ENCODE data around the gene ACVR1B.
A peak's percentile ranks its signal among the peaks of the same experiment; 100 is the strongest.

Gene ACVR1B

GRCh38 chr12:51951199-51951842 is at the start of gene ACVR1B:
ACVR1B (plus strand) TSS chr12:51951699; CDS start chr12:51951744, 45 bp downstream.
- peak within 1 kb of the TSS; percentile 90 for H3K4me3 ChIP-seq (replicated peaks; ENCODE audit: low read depth, low read length)
- no peak for TF ChIP-seq CTCF (IDR thresholded peaks at IDR 0.05; ENCODE audit: low read depth, low read length, missing control alignments)
- no peak for DNase-seq (ENCODE audit: extremely low read depth, low read depth)

GRCh38 chr12:51901881-51902280 is 49.6 kb upstream of the ACVR1B start:
- DNase-seq (ENCODE audit: extremely low read depth, low read depth) = no peak
- no peak overlapping the region for H3K4me3 ChIP-seq (replicated peaks; ENCODE audit: low read depth, low read length)
- no peak for TF ChIP-seq CTCF (IDR thresholded peaks at IDR 0.05; ENCODE audit: low read depth, low read length, missing control alignments)

- H3K4me3 ChIP-seq (replicated peaks; ENCODE audit: low read depth, low read length) = no peak overlapping the region
- no peak for DNase-seq (ENCODE audit: extremely low read depth, low read depth)
- TF ChIP-seq CTCF (IDR thresholded peaks at IDR 0.05; ENCODE audit: low read depth, low read length, missing control alignments) = no peak
Measured at GRCh38 chr12:51904951-51905470, 46.5 kb upstream of the ACVR1B start.

GRCh38 chr12:51905471-51906429 is 45.7 kb upstream of the ACVR1B start:
- no peak overlapping the region for H3K4me3 ChIP-seq (replicated peaks; ENCODE audit: low read depth, low read length)
- DNase-seq (ENCODE audit: extremely low read depth, low read depth) = no peak
- TF ChIP-seq CTCF (IDR thresholded peaks at IDR 0.05; ENCODE audit: low read depth, low read length, missing control alignments) = no peak

GRCh38 chr12:51906430-51907082 is 44.9 kb upstream of the ACVR1B start:
- peak overlapping the region; percentile 39; the same call in 1 of the 2 replicates for H3K4me3 ChIP-seq (replicated peaks; ENCODE audit: low read depth, low read length)
- no peak for DNase-seq (ENCODE audit: extremely low read depth, low read depth)
- no peak for TF ChIP-seq CTCF (IDR thresholded peaks at IDR 0.05; ENCODE audit: low read depth, low read length, missing control alignments)

GRCh38 chr12:51907083-51907855 is 44.2 kb upstream of the ACVR1B start, which contains the start of gene ACVRL1:
ACVRL1 (plus strand) TSS chr12:51907504; CDS start chr12:51912475, 4,971 bp downstream.
- no peak for TF ChIP-seq CTCF (IDR thresholded peaks at IDR 0.05; ENCODE audit: low read depth, low read length, missing control alignments)
- no peak for DNase-seq (ENCODE audit: extremely low read depth, low read depth)
- H3K4me3 ChIP-seq (replicated peaks; ENCODE audit: low read depth, low read length) = peak within 1 kb of the TSS; percentile 39

All from HFF-Myc (cell line).